Muscle of back (tissue), 11 donors: ENCODE results near the gene RIT2. TPM values are rescaled to one million over a fixed set of nuclear protein-coding genes. Genes with fewer than 3 reads are reported as not detected.

Experiments used
- DNase-seq, 3 donors: peaks; one replicate each; pipeline versions ENCODE4 v3.0.0 to v3.0.0-alpha.2; 2013
- polyA plus RNA-seq, 10 donors: library from polyadenylated mRNA; unstranded; fragments of 120-200 nt; gene quantifications; one replicate each; pipeline ENCODE4 v1.2.1, GENCODE V29; 2013; ENCODE audit not compliant: insufficient read length in 10 of 10

Gene RIT2
- polyA plus RNA-seq, 10 donors: not detected

DNA sequence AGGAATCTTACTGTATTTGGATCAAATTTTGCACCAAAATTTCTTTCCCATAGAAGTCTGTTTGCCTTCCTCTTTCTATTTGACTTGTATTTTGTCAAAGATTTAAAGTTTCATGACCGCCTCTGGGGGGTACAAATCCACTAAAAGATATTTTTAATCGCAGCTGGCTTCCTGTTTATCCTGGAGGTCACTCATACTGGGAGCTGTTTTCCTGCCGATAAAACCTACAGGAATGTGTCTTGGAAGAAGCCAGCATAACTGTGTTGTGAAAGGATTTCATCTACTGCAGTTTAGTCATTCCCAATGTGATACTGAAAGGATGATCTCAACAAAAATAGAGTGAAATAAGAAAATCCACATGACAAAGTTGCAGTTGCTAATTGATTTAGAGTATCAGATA, 184.0 kb downstream of the RIT2 start:
- peak; percentile 16 to 60 (median 19) for DNase-seq

DNA sequence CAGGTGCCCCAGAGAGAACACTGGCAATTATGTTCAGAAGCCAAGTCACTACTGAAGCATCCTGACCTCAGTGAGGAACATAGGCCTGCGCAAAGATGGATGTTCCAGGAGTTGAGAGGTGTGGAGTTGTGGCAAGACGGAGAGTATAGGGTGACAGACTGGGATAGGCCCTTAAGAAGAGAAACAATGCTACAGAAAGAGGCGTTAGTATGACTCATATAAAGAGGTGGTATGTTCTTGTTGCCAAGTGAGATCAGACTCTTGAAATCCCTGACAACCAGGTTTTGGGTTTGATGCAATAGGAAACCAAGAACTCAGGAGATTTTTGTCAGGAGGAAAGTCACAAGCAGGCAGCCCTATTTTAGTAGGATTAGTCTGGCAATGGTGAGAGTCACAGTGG, 185.6 kb downstream of the RIT2 start:
- no peak for DNase-seq

DNA sequence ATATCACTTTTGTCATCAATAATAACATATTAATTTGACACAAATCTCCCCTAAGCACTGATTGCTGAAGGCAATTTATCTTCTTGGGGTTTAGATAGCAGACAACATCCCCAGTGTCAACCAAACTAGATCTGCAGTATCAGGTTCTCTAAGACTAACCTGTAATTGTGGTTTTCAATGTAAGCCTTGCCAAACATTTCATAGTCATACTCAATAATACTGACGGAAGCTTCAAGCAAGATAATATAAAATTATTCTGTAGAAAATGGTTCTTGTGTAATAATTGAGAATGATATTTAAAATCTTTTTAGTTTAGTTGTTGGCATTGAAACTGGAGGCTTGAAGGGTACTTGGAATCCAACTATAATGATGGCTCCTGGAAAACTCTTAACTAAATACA, 186.3 kb downstream of the RIT2 start:
- no peak for DNase-seq

GRCh38 chr18:42925036-42925435, 190.4 kb downstream of the RIT2 start:
- no peak for DNase-seq

GRCh38 chr18:42922363-42922762, 193.1 kb downstream of the RIT2 start:
- DNase-seq: no peak

DNA sequence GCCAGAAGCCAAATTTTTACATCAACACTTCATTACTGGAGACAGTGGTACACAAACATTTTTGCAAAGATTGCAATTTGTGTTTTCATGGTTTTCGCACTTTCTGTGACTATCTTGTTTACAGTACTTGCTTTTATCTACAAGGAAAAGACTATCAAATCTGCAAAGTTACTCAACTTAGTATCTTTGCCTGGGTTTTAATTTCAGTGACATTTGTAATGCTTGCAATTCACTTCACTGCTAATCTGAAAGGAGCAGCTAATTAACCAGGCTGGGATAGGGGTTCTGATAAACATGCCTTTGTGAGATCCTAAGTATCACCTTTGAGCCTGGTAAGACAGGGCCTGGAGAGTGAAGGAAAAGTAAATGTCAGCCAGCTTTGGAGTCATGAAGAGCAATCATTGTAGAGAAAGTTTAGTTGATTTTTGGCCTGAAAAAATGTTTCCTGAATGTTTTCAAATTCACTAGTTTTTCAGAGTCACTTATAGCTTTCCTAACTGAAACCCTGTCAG, 194.2 kb downstream of the RIT2 start:
- no peak for DNase-seq

GRCh38 chr18:42920621-42921020, 194.9 kb downstream of the RIT2 start:
- no peak for DNase-seq

- no peak for DNase-seq
Observed at GRCh38 chr18:42915299-42915698, 200.2 kb downstream of the RIT2 start.

GRCh38 chr18:42914476-42914875, 201.0 kb downstream of the RIT2 start:
- no peak for DNase-seq

DNA sequence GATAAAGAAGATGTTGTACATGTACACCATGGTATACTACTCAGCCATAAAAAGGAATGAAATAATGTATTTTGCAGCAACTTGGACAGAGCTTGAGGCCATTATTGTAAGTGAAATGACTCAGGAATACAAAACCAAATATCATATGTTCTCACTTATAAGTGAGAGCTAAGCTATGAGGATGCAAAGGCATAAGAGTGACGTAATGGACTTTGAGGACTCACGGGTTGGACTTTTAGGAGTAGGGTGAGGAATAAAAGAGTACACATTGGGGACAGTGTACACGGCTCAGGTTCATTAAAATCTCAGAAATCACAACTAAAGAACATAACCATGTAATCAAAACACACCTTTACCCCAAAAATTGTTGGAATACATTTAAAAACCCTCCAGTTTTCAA, 206.4 kb downstream of the RIT2 start:
- no peak for DNase-seq

- no peak for DNase-seq
Observed at GRCh38 chr18:42906761-42907160, 208.7 kb downstream of the RIT2 start.

GRCh38 chr18:42901161-42901560, 214.3 kb downstream of the RIT2 start:
- DNase-seq: no peak

- DNase-seq: no peak
Observed at GRCh38 chr18:42893977-42894376, 221.5 kb downstream of the RIT2 start.

GRCh38 chr18:42892181-42892580, 223.3 kb downstream of the RIT2 start:
- DNase-seq: no peak

DNA sequence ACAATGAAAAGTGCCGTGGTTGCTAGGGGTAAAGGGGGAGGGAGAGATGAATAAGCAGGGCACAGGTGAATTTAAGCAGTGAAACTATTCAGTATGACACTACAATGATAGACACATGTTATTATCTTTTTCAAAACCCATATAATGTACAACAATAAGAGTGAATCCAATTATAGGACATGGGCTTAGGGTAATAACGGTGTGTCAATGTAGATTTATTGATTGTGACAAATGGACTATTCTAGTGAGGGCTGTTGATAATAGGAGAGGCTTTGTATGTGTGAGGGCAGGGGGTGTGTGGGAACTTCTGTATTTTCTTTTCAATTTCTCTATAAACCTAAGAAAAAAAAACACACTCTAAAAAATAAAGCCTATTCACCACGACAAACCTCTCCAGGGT, 223.8 kb downstream of the RIT2 start:
- DNase-seq: no peak

DNA sequence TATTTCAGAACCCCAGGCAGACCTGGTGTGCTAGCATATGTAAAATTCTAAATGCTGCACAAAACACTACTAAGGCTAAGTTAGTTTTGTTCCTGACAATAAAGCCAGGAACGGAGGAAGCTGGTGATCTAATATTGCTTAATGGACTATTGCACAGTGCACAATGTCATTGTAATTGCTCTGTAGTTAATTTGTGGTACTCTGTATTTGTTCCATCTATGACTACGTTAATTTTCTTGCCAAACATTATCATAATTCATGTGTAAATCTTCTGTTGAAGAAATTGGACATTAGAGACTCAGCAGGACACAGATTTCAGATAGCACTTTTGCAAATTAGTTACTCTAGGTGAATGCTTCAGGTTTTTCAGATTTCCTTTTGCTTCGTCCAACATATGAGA, 232.3 kb downstream of the RIT2 start:
- DNase-seq: no peak

GRCh38 chr18:42882122-42882521, 233.4 kb downstream of the RIT2 start:
- DNase-seq: no peak

- peak in 2 of 3 donors; percentile 6 to 26 for DNase-seq
Observed at GRCh38 chr18:42872838-42873237, 242.6 kb downstream of the RIT2 start.

- DNase-seq: no peak
Observed at GRCh38 chr18:42864876-42865275, 250.6 kb downstream of the RIT2 start.

DNA sequence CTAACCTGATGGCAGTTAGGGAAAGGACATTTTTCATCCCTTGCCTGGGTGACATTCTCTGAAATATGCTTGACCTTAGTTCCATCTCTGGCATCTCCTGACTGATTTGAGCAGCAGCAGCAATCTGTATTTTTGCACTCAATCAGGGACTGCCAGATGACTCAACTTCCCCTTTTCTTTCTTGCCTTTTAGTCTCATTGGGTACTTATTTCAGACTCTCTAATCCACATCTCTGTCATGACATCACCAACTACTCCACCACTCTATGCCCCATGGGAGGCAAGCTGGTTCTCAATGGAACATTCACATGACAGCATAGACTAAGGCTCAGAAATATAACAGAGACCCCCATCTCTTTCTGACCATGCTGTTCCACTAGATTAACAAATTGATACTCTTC, 254.2 kb downstream of the RIT2 start:
- no peak for DNase-seq

- DNase-seq: no peak
Observed at GRCh38 chr18:42860548-42860947, 254.9 kb downstream of the RIT2 start.

DNA sequence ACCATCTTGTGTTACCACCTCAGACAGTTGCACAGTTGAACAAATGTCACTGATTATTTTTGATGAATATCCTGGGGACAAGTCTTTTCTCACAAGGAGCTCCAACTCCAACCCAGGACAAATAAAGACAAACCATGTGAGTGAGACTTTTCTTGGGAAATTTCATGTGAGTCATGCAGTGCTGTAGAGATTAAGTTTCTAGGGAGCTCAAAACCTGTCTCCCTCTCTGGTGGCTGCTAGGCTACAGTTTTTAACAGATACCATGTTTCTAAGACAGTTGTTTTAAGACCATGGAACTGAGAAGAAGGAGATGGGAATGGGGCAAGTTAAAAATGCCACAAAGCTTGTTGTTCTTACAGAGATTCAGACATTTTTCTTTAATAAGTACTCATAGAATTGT, 255.5 kb downstream of the RIT2 start:
- no peak for DNase-seq

GRCh38 chr18:42854558-42854957, 260.9 kb downstream of the RIT2 start:
- DNase-seq: no peak

DNA sequence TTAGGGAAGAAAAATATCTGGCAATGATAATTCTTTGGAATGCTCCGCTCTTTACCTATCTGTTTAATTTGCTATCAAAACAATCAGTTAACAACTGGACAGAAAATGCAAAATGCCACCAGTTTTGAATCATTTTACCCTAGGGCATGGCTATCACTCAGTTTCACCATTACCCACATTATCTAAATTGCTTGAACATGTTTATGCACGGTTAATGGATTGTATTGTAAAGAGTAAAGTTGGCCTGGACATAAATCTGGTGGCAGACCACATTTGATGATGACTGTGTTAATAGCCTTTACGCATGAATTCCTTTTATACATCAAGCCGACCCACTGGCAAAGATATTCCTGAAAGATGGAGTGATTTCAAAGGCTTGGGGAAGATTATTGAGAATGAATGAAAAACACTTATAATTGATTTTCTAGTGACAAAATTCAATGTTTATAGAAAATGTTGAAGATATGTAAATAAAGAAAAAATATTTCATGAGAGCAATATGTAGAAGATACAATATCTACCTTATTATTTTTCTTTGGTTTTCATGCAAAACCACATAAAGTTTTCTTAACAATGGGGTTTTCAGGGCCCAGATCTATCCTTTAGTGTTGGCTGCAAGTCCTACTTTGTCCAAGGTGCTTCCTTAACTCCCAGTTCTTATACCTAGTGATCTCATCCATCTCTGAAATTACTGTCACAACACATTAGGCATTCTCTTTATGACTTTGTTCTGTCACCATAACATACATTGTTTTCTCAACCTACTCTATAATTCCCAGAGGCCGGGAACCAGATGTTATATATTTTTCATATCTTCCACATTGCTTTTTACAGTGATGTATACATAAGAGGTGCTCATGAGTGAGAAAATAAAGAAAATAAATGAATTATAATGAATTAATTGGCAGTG, 265.1 kb downstream of the RIT2 start:
- DNase-seq: no peak
